H9 (cell line): ENCODE data around the gene TMEM236. TPM values are rescaled to one million over a fixed set of nuclear protein-coding genes. Genes with fewer than 3 reads are reported as not detected.

Experiments used
- DNase-seq: peaks from one replicate; pipeline ENCODE4 v3.0.0-alpha.2; 2017
- H2AFZ ChIP-seq: one replicate; pipeline ENCODE4 v1.6.1; 2013; ENCODE audit warnings: mild to moderate bottlenecking, low read length, control low read depth, moderate library complexity
- H2AK5ac ChIP-seq: 2 replicates; pipeline ENCODE4 v1.6.1; 2013; ENCODE audit warnings: low read length, control low read depth, mixed read lengths; ENCODE audit not compliant: insufficient read length
- H2BK120ac ChIP-seq: one replicate; pipeline ENCODE4 v1.6.1; 2013; ENCODE audit warnings: low read depth, mild to moderate bottlenecking, low read length, control low read depth, inconsistent platforms; ENCODE audit not compliant: poor library complexity, severe bottlenecking
- H2BK12ac ChIP-seq: 2 replicates; pipeline ENCODE4 v1.6.1; 2013; ENCODE audit warnings: low read length, control low read depth, mixed read lengths, low read depth; ENCODE audit not compliant: insufficient read length
- H2BK15ac ChIP-seq: 2 replicates; pipeline ENCODE4 v1.6.1; 2013; ENCODE audit warnings: low read depth, low read length, control low read depth
- H2BK20ac ChIP-seq: one replicate; pipeline ENCODE4 v1.6.1; 2013; ENCODE audit warnings: low read depth, mild to moderate bottlenecking, low read length, control low read depth, inconsistent platforms; ENCODE audit not compliant: poor library complexity, severe bottlenecking
- H2BK5ac ChIP-seq: 2 replicates; pipeline ENCODE4 v1.6.1; 2013; ENCODE audit warnings: low read length, control low read depth, mixed read lengths; ENCODE audit not compliant: insufficient read length
- H3K14ac ChIP-seq: 2 replicates; pipeline ENCODE4 v1.6.1; 2013; ENCODE audit warnings: low read length, control low read depth; ENCODE audit not compliant: insufficient read depth
- H3K18ac ChIP-seq: 2 replicates; pipeline ENCODE4 v1.6.1; 2013; ENCODE audit warnings: low read depth, mild to moderate bottlenecking, mixed read lengths, low read length, control low read depth; ENCODE audit not compliant: insufficient read length
- H3K23ac ChIP-seq: 2 replicates; pipeline ENCODE4 v1.6.1; 2013; ENCODE audit warnings: low read length, control low read depth, mixed read lengths, low read depth; ENCODE audit not compliant: insufficient read length
- H3K23me2 ChIP-seq: 2 replicates; pipeline ENCODE4 v1.6.1; 2013; ENCODE audit warnings: low read depth, mild to moderate bottlenecking, mixed read lengths, low read length, control low read depth; ENCODE audit not compliant: insufficient read length, poor library complexity, severe bottlenecking
- H3K27ac ChIP-seq: 2 replicates; pipeline ENCODE4 v1.5.1; 2013; ENCODE audit warnings: low read length, control low read depth, mixed read lengths, low read depth; ENCODE audit not compliant: insufficient read length
- H3K27me3 ChIP-seq: 2 replicates; pipeline ENCODE4 v1.6.1; 2013; ENCODE audit warnings: low read length, control low read depth, inconsistent platforms; ENCODE audit not compliant: insufficient read depth
- H3K4ac ChIP-seq: 2 replicates; pipeline ENCODE4 v1.6.1; 2013; ENCODE audit warnings: low read depth, mild to moderate bottlenecking, control low read depth, inconsistent platforms, low read length, moderate library complexity
- H3K4me1 ChIP-seq: 2 replicates; pipeline ENCODE4 v1.6.1; 2013; ENCODE audit warnings: low read length, control low read depth, inconsistent platforms; ENCODE audit not compliant: insufficient read depth
- H3K4me2 ChIP-seq: 2 replicates; pipeline ENCODE4 v1.6.1; 2013; ENCODE audit warnings: low read length, control low read depth, mixed read lengths; ENCODE audit not compliant: insufficient read length, insufficient read depth
- H3K56ac ChIP-seq: 2 replicates; pipeline ENCODE4 v1.6.1; 2013; ENCODE audit warnings: low read depth, mild to moderate bottlenecking, mixed read lengths, low read length, control low read depth; ENCODE audit not compliant: insufficient read length
- H3K79me1 ChIP-seq: 2 replicates; pipeline ENCODE4 v1.6.1; 2013; ENCODE audit warnings: low read depth, mild to moderate bottlenecking, moderate library complexity, low read length, control low read depth, inconsistent platforms; ENCODE audit not compliant: insufficient read depth, poor library complexity, severe bottlenecking
- H3K79me2 ChIP-seq: 2 replicates; pipeline ENCODE4 v1.6.1; 2013; ENCODE audit warnings: low read length, control low read depth, inconsistent platforms; ENCODE audit not compliant: insufficient read depth
- H3K9ac ChIP-seq: 2 replicates; pipeline ENCODE4 v1.6.1; 2013; ENCODE audit warnings: low read length, control low read depth, mixed read lengths; ENCODE audit not compliant: insufficient read length; ENCODE audit errors: extremely low read depth
- H3K9me3 ChIP-seq: one replicate; pipeline ENCODE4 v1.6.1; 2013; ENCODE audit warnings: low read depth, low read length, inconsistent platforms; ENCODE audit not compliant: control insufficient read depth
- H3T11ph ChIP-seq: one replicate; pipeline ENCODE4 v1.6.1; 2013; ENCODE audit warnings: mild to moderate bottlenecking, low read length, control low read depth, inconsistent platforms
- H4K20me1 ChIP-seq: one replicate; pipeline ENCODE4 v1.6.1; 2013; ENCODE audit not compliant: control insufficient read depth, insufficient read length, insufficient read depth
- H4K5ac ChIP-seq: 2 replicates; pipeline ENCODE4 v1.6.1; 2013; ENCODE audit warnings: low read depth, mild to moderate bottlenecking, mixed read lengths, low read length, control low read depth; ENCODE audit not compliant: insufficient read length
- H4K8ac ChIP-seq: replicated peaks from 2 replicates; pipeline ENCODE4 v1.6.1; 2013; ENCODE audit warnings: low read length, control low read depth, mixed read lengths, low read depth; ENCODE audit not compliant: insufficient read length
- H4K91ac ChIP-seq: 2 replicates; pipeline ENCODE4 v1.6.1; 2013; ENCODE audit warnings: low read depth, mild to moderate bottlenecking, moderate library complexity, mixed read lengths, low read length, control low read depth; ENCODE audit not compliant: insufficient read length
- H3K27ac Mint-ChIP-seq, 3 experiments: 2 replicates in 2 of 3; 3 replicates in 1 of 3; pipeline ENCODE4 v1.8.0; 2020 to 2021; ENCODE audit warnings: mixed read lengths in 3 of 3, mild to moderate bottlenecking in 1 of 3, moderate library complexity in 1 of 3
- H3K27me3 Mint-ChIP-seq: 2 replicates; pipeline ENCODE4 v1.8.0; 2021; ENCODE audit warnings: low read depth, mild to moderate bottlenecking, moderate library complexity, mixed read lengths
- H3K36me3 Mint-ChIP-seq, 3 experiments: 2 replicates in 2 of 3; 3 replicates in 1 of 3; pipeline ENCODE4 v1.8.0; 2020 to 2021; ENCODE audit warnings: low read depth in 3 of 3, mixed read lengths in 3 of 3; ENCODE audit not compliant: insufficient read depth in 1 of 3
- H3K4me1 Mint-ChIP-seq, 2 experiments: 2 replicates each; pipeline ENCODE4 v1.8.0; 2020; ENCODE audit warnings: mixed read lengths in 2 of 2
- H3K4me3 Mint-ChIP-seq, 2 experiments: 2 replicates in 1 of 2; 3 replicates in 1 of 2; pipeline ENCODE4 v1.8.0; 2020 to 2021; ENCODE audit warnings: mild to moderate bottlenecking in 2 of 2, mixed read lengths in 2 of 2, moderate library complexity in 1 of 2
- H3K9me3 Mint-ChIP-seq, 2 experiments: 2 replicates in 1 of 2; 3 replicates in 1 of 2; pipeline ENCODE4 v1.8.0; 2020; ENCODE audit warnings: mild to moderate bottlenecking in 2 of 2, mixed read lengths in 2 of 2, moderate library complexity in 1 of 2
- WGBS: extraction: QIAGEN DNeasy Blood & Tissue Kit; methylation state at CpG from one replicate; pipeline ENCODE4 v1.1.7; 2013; ENCODE audit warnings: missing lambda C conversion rate, low lambda C conversion rate, mixed read lengths; ENCODE audit not compliant: insufficient read length; ENCODE audit errors: extremely low coverage; 5-methylcytosine and 5-hydroxymethylcytosine counted together
- total RNA-seq: library from RNA; stranded (reverse); gene quantifications from 2 replicates; pipeline ENCODE4 v1.2.1, GENCODE V29; 2021
- TF ChIP-seq, protein P1 (sequence below): fragments of 200-600 bp; sonication (generic); conservative IDR thresholded peaks from 3 replicates; pipeline ENCODE4 v1.8.0; 2021; ENCODE audit warnings: antibody characterized with exemption, mild to moderate bottlenecking

The TMEM236 gene
- total RNA-seq, 1 experiment from 2014 or later: not detected

DNA sequence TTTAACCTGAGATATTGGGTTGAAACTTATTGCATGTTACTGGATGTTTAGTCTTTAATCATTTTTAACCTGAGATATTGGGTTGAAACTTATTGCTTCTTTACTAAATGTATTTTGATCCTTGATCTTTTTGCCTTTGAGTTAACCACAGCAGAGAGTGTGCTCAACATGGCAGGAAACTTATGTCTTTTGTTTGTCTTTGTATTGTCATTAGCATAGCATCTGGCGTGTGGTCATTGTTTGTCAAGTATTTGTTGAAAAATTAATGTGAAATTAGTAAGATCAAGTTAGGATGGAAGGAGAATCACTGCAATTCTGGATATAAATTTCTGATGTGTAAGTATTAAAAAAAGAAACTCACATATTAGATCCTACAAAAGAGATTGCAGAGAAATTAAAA, 65.3 kb downstream of the TMEM236 start:
- Histone ChIP-seq H3K4me2 (no peak overlapping the region), H2BK120ac (no peak overlapping the region), H2AK5ac (no peak overlapping the region), H3K79me2 (no peaks in the 10 kb centered on the region), H3K18ac (no peak overlapping the region), H3K4me1 (no peaks in the 10 kb centered on the region; the same call in 1 of the 2 replicates), H2BK12ac (no peak overlapping the region), H4K91ac (no peak overlapping the region), H3K4ac (no peak overlapping the region), H2AFZ (no peak overlapping the region), H3K23ac (no peak overlapping the region), H4K5ac (no peak overlapping the region), H3K9ac (no peak overlapping the region), H3K9me3 (no peaks in the 10 kb centered on the region), H3T11ph (no peak overlapping the region), H2BK15ac (no peak overlapping the region), H2BK5ac (no peak overlapping the region), H3K27me3 (no peaks in the 10 kb centered on the region), H3K56ac (no peak overlapping the region), H3K79me1 (no peaks in the 10 kb centered on the region), H4K8ac (no peak overlapping the region), H3K27ac (no peak overlapping the region), H3K14ac (no peak overlapping the region), H4K20me1 (no peaks in the 10 kb centered on the region), H3K23me2 (no peaks in the 10 kb centered on the region), H2BK20ac (no peak overlapping the region)
- Mint-ChIP-seq H3K27me3 (no peaks in the 10 kb centered on the region), H3K36me3 (no peaks in the 10 kb centered on the region), H3K9me3 (no peaks in the 10 kb centered on the region; a peak in 1 of 5 replicates), H3K4me3 (no peak overlapping the region), H3K27ac (no peak overlapping the region), H3K4me1 (no peaks in the 10 kb centered on the region)
- no CpG with 5 or more reads among the region's 1 CpG for WGBS
- DNase-seq: no peak
- TF ChIP-seq, protein P1, sequence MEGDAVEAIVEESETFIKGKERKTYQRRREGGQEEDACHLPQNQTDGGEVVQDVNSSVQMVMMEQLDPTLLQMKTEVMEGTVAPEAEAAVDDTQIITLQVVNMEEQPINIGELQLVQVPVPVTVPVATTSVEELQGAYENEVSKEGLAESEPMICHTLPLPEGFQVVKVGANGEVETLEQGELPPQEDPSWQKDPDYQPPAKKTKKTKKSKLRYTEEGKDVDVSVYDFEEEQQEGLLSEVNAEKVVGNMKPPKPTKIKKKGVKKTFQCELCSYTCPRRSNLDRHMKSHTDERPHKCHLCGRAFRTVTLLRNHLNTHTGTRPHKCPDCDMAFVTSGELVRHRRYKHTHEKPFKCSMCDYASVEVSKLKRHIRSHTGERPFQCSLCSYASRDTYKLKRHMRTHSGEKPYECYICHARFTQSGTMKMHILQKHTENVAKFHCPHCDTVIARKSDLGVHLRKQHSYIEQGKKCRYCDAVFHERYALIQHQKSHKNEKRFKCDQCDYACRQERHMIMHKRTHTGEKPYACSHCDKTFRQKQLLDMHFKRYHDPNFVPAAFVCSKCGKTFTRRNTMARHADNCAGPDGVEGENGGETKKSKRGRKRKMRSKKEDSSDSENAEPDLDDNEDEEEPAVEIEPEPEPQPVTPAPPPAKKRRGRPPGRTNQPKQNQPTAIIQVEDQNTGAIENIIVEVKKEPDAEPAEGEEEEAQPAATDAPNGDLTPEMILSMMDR: no peak
